Hepatocyte (in vitro differentiated cells): ENCODE data around the gene UTP11. TPM values are rescaled to one million over a fixed set of nuclear protein-coding genes. Genes with fewer than 3 reads are reported as not detected.

Experiments used
- DNase-seq: peaks from one replicate; pipeline ENCODE4 v3.0.0-alpha.2; 2016; ENCODE audit warnings: low spot score
- H2AFZ ChIP-seq: fragments of 200-600 bp; sonication (generic); 2 replicates; pipeline ENCODE4 v1.6.0; 2016; ENCODE audit warnings: antibody characterized with exemption, mild to moderate bottlenecking
- H3K27ac ChIP-seq: fragments of 200-600 bp; sonication (generic); 2 replicates; pipeline ENCODE4 v1.5.1; 2016; ENCODE audit warnings: mild to moderate bottlenecking
- H3K27me3 ChIP-seq: fragments of 200-600 bp; sonication (generic); 2 replicates; pipeline ENCODE4 v1.6.1; 2016
- H3K36me3 ChIP-seq: fragments of 200-600 bp; sonication (generic); replicated peaks from 2 replicates; pipeline ENCODE4 v1.5.1; 2016; ENCODE audit warnings: low read depth; ENCODE audit not compliant: insufficient read depth
- H3K4me1 ChIP-seq: fragments of 200-600 bp; sonication (generic); 2 replicates; pipeline ENCODE4 v1.5.1; 2016; ENCODE audit warnings: mild to moderate bottlenecking, moderate library complexity; ENCODE audit not compliant: insufficient read depth
- H3K4me2 ChIP-seq: fragments of 200-600 bp; sonication (generic); 2 replicates; pipeline ENCODE4 v1.6.0; 2016
- H3K4me3 ChIP-seq: fragments of 200-600 bp; sonication (generic); 2 replicates; pipeline ENCODE4 v1.5.1; 2016; ENCODE audit warnings: mild to moderate bottlenecking
- H3K79me2 ChIP-seq: fragments of 200-600 bp; sonication (generic); 2 replicates; pipeline ENCODE4 v1.6.0; 2017; ENCODE audit warnings: mild to moderate bottlenecking
- H3K9me2 ChIP-seq: fragments of 200-600 bp; sonication (generic); replicated peaks from 2 replicates; pipeline ENCODE4 v1.6.0; 2017; ENCODE audit warnings: mild to moderate bottlenecking; ENCODE audit not compliant: insufficient read depth
- H3K9me3 ChIP-seq: fragments of 200-600 bp; sonication (generic); 2 replicates; pipeline ENCODE4 v1.5.1; 2016; ENCODE audit warnings: low read depth, mild to moderate bottlenecking
- H4K20me1 ChIP-seq: fragments of 200-600 bp; sonication (generic); 2 replicates; pipeline ENCODE4 v1.6.0; 2016; ENCODE audit warnings: mild to moderate bottlenecking; ENCODE audit not compliant: insufficient read depth, poor library complexity, severe bottlenecking
- EZH2 ChIP-seq: fragments of 200-600 bp; sonication (generic); IDR thresholded peaks from 2 replicates; pipeline ENCODE4 v1.6.1; 2016; ENCODE audit warnings: antibody characterized with exemption, mild to moderate bottlenecking, borderline replicate concordance
- EZH2phosphoT487 ChIP-seq: fragments of 200-600 bp; sonication (generic); IDR thresholded peaks from one replicate; pipeline ENCODE4 v1.6.1; 2018; ENCODE audit warnings: antibody characterized with exemption, mild to moderate bottlenecking, low read depth, moderate library complexity; ENCODE audit not compliant: unreplicated experiment, severe bottlenecking
- WGBS: methylation state at CpG from one replicate; pipeline ENCODE4 v1.1.6; 2016; ENCODE audit warnings: low lambda C conversion rate; ENCODE audit errors: missing lambda C conversion rate; 5-methylcytosine and 5-hydroxymethylcytosine counted together
- polyA plus RNA-seq: library from polyadenylated mRNA; unstranded; fragments of >200 nt; fragmentation: Nextera tagmentation; extraction: Ambion mirVana; gene quantifications from 2 replicates; pipeline ENCODE4 v1.2.1, GENCODE V29; 2016
- total RNA-seq: library from RNA; depleted of rRNA; stranded (reverse); fragments of >200 nt; gene quantifications from 2 replicates; pipeline ENCODE4 v1.2.3, GENCODE V29; 2014
- TF ChIP-seq, protein P1 (sequence below): fragments of 200-600 bp; sonication (generic); IDR thresholded peaks from 2 replicates; pipeline ENCODE4 v1.5.1; 2016; ENCODE audit warnings: antibody characterized with exemption, mild to moderate bottlenecking; ENCODE audit not compliant: poor library complexity

UTP11 gene
- total and polyA plus RNA-seq, 2 experiments from 2014 or later, result 36.2 to 39.2 TPM

DNA sequence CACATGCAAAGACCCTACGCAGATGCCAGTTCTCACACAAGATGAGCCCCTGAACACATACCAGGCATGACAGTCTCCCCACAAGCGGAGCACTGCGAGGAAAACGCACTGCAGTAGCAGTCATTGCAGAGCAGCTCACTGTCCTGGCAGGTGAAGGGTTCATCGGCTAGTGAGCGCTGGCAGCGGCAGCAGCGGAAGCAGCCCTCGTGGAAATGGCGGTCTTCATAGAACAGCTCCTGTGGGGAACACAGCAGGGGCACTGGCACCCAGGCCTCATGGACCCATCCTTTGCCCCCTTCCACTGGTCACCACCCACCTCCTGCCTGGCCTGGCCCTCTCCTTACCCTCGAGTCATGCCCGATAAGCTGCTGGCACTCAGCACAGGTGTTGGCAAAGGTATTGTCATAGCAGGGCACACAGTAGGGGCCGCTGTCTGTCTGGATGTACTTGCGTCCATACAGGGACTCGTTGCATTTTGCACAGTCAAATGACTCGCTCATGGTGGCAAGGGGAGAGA lies 13.6 kb upstream of the UTP11 start:
- no peaks in the 10 kb centered on the region for H3K9me3 ChIP-seq
- DNase-seq, result no peak
- peaks cover 37% of the 10 kb centered on the region for H3K79me2 ChIP-seq
- 92% methylated on average over 16 of the region's 16 CpGs for WGBS
- H3K4me3 ChIP-seq, result no peak overlapping the region
- H2AFZ ChIP-seq, result no peak overlapping the region
- peak overlapping the region; percentile 97 for H3K27ac ChIP-seq
- H4K20me1 ChIP-seq, result no peaks in the 10 kb centered on the region
- H3K9me2 ChIP-seq, result no peaks in the 10 kb centered on the region
- TF ChIP-seq, protein P1, sequence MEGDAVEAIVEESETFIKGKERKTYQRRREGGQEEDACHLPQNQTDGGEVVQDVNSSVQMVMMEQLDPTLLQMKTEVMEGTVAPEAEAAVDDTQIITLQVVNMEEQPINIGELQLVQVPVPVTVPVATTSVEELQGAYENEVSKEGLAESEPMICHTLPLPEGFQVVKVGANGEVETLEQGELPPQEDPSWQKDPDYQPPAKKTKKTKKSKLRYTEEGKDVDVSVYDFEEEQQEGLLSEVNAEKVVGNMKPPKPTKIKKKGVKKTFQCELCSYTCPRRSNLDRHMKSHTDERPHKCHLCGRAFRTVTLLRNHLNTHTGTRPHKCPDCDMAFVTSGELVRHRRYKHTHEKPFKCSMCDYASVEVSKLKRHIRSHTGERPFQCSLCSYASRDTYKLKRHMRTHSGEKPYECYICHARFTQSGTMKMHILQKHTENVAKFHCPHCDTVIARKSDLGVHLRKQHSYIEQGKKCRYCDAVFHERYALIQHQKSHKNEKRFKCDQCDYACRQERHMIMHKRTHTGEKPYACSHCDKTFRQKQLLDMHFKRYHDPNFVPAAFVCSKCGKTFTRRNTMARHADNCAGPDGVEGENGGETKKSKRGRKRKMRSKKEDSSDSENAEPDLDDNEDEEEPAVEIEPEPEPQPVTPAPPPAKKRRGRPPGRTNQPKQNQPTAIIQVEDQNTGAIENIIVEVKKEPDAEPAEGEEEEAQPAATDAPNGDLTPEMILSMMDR, result no peak
- TF ChIP-seq EZH2phosphoT487 (no peak), EZH2 (no peak)
- peaks cover 44% of the 10 kb centered on the region for H3K4me1 ChIP-seq
- no peaks in the 10 kb centered on the region for H3K27me3 ChIP-seq
- H3K36me3 ChIP-seq, result no peaks in the 10 kb centered on the region
- peak overlapping the region; percentile 68 for H3K4me2 ChIP-seq

DNA sequence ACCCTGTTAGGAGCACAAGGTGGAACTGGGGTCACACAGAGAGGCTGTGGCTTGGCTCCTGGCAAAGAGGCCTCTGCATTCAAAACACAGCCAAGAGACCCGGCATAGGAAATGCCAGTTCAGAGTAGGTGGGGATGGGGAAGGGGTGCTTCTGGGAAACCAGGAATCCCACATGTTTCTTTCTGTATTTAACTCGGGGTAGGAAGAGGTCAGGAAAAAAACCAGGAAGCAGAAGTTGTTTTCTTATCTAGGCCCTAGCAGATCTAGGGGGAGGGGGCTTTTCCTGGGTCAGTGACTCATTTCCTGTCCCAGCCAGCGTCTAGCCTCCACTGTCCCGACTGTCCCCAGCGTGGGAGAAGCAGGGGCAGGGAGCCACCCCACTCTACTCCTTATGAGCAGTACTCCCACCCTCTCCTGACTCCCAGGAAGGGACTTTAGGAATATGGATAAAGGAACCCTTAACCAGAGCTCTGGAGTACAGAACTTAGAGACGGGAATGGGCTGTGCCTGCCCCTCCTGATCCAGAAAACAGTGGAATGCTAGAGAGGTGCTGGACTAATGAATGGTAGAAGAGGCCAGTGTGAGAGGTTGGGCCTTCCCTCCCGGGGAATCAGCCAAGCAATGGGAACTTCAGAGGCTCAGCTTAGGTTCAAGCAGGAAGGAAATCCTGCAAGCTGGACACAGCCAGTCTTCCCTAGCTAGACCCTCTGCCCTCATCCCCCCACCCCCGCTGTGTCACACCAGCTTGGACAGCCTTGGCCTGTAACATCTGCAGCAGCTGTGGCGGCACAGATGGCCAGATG lies 12.9 kb upstream of the UTP11 start:
- Histone ChIP-seq H2AFZ (peak overlapping the region; percentile 13), H3K4me2 (peak overlapping the region; percentile 68), H3K9me3 (no peaks in the 10 kb centered on the region), H3K4me3 (no peak overlapping the region), H3K4me1 (peaks cover 50% of the 10 kb centered on the region), H3K9me2 (no peaks in the 10 kb centered on the region), H3K27me3 (no peaks in the 10 kb centered on the region), H4K20me1 (no peaks in the 10 kb centered on the region), H3K79me2 (peaks cover 43% of the 10 kb centered on the region), H3K27ac (peak overlapping the region; percentile 97), H3K36me3 (no peaks in the 10 kb centered on the region)
- WGBS, result 24% methylated on average over 9 of the region's 9 CpGs
- DNase-seq, result peak; percentile 70
- TF ChIP-seq EZH2 (no peak), EZH2phosphoT487 (no peak)
- TF ChIP-seq, protein P1, result no peak

DNA sequence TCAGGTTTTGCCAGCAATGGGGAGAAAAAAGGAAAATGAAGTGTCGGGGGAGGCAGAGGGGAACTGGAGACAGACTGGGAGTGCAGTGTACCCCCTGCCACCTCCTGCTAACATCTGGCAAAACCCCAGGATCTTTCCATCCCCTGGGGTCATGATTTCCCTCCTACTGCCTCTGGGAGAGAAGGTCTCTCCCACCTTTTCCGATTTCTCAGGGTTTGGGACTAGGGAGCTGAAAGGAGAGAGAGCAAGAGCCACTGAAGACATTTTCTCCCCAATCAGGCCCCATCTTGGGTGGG lies 12.4 kb upstream of the UTP11 start:
- Histone ChIP-seq H3K36me3 (no peaks in the 10 kb centered on the region), H3K9me3 (no peaks in the 10 kb centered on the region), H3K4me3 (no peak overlapping the region), H3K27me3 (no peaks in the 10 kb centered on the region), H4K20me1 (no peaks in the 10 kb centered on the region), H3K27ac (peak overlapping the region; percentile 97), H3K4me1 (peaks cover 51% of the 10 kb centered on the region), H3K79me2 (peaks cover 47% of the 10 kb centered on the region), H2AFZ (no peak overlapping the region), H3K4me2 (peak overlapping the region; percentile 68), H3K9me2 (no peaks in the 10 kb centered on the region)
- TF ChIP-seq EZH2phosphoT487 (no peak), EZH2 (no peak)
- TF ChIP-seq, protein P1, result no peak
- DNase-seq, result no peak
- 47% methylated on average over 2 of the region's 2 CpGs for WGBS
